HG03039 (cell line): Measurements from ENCODE around the gene LSM12.

ENCODE experiments used
- ATAC-seq: cut with Tn5 transposase; IDR thresholded peaks from one replicate; pipeline ENCODE4 v1.9.1; 2021; ENCODE audit warnings: mild to moderate bottlenecking, moderate library complexity; ENCODE audit not compliant: unreplicated experiment

Gene LSM12

DNA sequence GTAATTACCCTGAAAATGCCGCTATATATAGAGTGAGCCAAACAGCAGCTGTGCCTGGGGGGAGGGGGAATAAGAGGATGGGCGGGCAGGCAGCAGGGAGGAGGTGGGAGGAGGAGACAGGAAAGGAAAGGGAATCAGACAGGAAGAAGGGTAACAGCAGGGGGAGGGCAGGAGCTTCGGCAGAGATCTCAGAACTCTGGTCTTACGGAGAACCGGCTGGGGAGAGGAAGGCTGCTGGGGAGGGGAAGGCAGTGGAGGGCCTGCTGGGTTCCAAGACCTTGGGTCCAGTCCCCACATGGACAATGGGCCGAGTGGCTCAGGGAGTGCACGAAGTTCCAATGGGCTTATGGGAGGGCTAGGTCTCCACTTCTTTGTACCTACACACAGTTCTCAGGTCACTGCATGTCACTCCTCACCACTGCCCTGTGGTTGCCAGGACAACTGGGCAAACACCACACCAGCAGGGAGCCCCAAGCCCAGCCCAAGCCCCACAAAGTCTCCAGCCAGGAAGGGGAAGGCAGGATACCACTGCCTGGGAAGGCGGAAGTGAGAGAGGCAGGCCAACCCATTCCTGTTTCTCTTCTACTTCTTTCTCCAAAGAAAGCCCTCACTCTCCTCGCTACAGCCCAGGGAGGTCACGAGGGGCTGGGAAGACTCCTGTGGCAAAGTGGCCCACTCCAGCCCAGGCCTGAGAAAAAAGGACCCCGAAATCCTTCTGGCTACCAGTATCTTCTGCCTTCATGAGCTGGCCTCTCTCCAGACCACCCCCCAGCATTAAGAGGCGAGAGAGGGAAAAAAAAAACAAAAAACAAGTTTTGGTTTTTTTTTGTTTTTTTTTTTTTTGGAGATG, 29.4 kb upstream of the LSM12 start:
- ATAC-seq, result no peak

DNA sequence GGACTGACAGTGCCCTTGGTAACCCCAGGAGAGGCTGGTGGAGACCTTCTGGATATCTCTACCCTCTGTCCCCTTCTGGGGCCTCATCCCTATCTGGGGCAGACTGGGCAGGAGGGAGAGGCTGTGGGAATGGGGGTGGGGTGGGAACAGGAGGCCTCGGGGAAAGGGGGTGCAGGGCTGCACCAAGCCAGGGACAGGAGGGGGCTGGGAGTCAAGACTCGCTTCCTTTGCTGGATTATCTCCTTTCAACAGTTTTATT, 28.8 kb upstream of the LSM12 start:
- no peak for ATAC-seq

DNA sequence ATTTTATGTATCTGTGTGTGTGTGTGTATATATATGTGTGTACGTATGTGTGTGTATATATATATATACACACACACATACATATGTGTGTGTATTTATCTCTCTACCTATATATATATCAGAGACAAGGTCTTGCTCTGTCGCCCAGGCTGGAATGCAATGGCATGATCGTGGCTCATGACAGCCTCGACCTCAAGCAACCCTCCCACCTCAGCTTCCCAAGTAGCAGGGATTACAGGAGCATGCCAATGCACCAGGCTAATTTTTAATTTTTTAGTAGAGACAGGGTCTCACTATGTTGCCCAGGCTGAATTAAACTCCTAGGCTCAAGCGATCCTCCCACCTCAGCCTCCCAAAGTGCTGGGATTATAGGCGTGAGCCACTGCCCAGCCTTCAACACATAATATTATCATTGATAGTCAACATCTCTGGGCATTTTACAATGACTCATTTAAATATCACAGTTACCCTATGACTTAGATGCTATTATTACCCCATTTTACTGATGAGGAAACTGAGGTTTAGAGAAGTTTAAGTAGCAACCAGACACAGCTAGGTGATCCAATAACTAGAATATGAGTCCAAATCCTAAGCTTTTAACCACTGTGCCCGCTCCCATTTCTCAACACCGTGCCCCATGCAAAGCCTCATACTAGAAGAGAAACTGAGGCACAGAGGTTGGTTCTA, 28.4 kb upstream of the LSM12 start:
- no peak for ATAC-seq

DNA sequence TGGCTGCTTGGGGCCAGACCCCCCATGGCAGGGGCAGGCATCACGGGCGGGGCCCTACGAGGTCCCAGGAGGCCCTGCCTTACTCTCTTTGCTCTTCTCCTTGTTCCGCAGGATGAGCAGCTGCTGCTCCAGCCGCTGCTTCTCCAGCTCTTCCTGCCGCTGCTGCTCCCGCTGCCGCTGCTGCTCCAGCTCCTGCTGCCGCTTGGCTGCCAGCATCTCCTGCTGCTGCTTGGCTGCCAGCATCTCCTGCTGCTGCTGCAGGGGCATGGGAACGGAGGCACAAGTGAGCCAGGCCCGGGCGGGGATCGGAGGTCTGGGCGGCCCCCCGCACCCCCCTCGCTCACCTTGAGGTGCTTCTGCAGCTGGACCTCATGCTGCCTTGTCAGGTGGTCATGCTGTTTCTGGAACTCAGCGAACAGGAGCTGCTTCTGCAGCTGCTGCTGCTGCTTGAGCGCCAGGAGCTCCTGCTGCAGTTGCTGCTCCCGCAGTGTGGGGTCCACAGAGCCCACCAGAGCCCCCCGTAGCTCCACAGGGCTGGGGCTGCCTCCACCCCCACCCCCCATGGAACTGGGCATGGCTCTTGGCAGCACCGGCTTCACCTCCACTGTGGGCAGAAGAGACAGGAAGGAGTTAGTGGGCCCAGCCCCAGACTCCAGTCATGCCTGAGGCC, 26.9 kb upstream of the LSM12 start:
- no peak for ATAC-seq

DNA sequence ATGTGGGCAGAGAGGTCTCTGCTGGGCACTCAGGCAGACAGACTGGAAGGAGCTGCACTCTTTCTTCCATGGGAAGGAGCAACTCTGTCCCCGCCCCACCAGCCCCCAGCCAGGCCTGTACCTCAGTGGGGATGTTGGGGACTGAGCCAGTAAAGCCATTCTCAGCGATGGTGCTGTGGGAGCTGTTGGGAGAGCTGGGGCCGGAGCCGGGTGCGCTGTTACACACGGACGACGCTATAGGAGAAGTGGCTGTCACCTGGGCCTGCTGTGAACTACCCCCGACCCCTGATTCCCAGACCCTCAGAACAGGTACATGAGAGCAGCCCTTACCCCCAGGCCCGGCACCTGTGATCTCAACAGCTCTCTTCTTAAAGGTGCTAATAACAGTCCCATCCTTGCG, 25.6 kb upstream of the LSM12 start:
- no peak for ATAC-seq

DNA sequence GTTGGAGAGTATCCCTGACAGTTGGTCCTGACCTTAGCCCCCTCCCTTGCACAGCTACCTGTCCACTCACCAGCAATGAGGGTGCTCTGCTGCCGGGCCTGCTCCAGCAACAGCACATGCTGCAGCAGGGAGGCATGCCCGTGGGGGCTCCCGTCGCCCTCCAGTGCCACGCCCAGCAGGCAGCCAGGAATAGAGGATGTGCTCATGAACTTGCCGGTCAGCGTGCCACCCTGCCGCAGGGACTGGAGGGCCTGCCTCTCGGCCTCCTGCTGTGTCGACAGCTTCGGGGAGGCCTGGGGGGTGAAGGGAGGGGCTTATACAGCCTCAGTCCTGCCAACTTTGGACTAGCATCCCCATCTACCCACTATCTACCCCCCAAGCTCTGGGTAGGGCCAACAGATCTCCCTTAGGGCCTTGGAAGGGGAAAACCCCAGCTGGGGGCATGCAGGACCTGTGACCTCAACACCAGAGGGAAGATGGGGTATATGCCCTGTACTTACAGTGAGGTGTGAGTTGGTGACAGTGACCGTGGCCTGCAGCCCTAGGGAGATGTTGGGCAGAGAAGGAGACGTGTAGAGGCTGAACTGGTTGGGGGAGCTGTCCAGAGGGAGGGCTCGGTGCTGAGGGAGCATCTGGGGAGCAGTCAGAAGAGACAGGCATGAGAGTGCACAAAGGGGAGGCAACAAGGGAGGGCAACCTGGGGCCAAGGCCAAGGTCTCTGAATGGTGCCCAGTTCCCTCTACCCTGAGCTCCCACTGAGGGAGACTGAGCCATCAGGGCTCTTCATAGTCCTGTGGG, 24.9 kb upstream of the LSM12 start:
- no peak for ATAC-seq

DNA sequence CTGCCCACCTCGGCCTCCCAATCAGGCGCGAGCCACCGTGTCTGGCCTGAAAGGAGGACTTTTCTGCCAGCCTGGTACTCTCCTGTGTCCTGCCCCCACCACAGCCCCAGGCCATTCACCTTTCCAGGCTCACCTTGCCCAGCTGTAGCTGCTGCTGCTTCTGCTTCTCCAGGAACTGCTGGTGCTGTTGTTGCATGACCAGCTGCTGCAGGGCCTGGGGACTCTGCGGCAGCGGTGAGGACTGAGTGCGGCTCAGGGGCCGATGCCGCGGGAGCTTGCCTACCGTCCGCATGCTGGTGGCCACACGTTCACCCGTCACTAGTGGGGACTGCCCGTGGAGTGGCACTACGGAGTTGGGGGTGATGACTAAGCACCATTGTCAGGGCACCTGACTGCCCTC, 21.8 kb upstream of the LSM12 start:
- ATAC-seq, result no peak

DNA sequence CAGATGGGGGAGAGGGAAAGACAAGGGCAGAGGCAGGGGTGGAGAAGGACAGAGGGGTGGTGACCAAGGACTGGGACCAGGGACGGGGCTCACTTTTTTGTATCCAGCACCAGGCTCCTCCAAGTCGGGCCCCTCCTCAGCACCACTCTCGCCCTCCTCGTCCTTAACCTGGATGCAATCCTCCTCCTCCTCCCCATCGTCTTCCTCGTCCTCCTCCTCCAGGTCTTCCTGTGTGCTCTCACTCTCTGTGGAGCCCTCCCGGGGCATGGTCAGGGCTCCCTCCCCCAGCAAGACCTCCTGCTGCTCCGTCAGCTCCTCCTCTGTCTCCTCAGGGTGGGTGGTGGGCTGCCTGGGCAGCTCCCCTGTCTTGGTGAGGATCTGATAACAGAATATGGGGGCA, 20.8 kb upstream of the LSM12 start:
- ATAC-seq, result no peak

DNA sequence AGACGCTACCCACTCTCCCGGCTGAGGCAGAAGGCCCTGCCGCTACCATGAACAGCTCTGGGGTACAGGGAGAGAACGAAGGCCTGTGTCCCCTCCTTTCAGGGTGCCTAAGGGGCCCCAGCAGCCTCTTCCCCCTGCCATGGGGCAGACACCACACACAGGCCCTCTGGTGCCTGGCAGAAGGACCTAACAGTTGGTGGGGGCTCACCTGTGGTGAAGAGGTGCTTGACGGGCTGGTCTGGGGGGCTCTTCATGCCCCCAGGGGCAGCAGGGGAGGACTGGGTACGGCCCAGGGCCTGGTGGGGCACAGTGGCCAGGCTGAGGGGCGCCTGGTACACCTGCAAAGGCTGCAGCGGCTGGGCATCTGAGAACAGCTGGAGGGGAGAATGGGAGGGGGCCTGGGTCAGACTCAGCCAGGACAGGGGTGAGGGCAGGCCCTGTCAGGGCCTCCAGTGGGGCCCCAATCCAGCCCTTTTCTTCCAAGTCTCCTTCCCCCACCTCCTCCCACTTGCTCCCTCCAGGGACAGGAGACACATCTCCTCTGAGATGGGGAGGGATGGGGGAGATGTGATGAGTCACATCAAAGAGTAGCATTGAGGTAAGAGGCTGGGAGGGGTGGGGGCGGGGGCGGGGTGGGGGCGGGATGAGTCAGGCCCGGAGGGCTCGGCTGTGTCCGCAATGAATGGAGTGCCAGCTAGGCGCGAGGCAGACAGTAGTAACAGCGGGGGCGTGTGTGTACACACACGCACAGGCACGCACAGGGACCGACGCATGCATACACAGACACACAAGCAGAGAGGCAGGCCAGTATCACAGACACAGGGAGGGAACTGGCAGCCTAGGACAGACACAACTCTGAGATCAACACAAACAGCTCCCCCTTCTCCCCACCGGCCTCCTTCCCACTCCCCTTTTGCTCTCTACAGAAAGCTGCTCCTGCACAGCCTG, 20.2 kb upstream of the LSM12 start:
- no peak for ATAC-seq

DNA sequence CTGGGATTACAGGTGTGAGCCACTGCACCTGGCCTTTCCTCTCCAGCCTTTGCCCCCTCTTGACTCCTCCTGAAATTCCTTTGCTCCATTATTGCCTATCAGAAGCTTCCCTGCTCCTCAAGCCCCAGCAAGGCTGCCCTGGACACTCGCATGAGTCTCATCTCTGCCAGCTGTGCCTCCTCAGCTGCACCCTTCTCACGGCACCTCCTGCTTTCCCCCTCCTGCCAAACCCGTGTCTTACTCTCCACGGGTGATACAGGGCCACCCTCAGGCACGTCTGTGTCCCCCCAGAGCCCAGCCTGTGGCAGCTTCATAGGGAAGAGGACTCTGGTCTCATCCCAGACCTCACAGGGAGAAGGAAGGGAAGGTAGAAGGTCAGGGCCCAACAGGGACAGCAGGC, 19.4 kb upstream of the LSM12 start:
- no peak for ATAC-seq

DNA sequence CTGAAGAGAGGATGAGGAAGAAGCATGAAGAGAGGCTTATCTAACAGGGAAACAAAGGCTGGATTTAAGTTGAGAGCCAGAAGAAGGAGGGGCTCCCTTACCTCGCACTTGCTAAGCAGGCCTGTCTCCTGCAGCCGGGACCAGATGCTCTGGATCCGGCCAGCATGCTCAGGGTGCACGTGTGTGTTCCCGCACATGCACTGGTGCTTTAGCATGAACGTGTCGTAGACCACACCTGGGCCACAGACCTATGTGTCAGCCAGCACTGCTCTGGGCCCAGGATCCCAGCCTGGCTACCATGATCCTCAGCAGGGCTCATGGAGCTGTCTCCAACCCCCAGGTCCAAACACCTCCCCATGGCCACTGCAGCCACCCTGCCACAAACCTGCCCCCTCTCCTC, 18.4 kb upstream of the LSM12 start:
- no peak for ATAC-seq

DNA sequence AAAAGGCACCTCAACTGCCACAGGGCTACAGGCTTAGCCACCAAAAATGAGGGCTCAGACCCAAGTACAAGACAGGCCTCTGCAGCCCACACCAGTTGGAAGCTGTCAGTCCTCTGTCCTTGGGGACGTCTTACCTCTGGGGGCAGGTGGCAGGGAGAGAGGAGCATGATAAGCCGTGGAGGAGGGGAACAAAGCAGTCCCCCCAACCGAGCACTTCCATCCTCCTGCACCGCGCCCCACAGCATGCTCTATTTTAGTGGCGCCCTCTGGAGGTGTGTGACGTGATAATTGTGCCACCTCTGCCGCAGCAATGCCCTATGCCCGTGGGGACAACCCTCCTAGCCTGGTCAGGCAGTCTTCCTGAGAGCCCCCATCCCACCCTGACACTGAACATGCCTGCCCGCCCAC, 17.7 kb upstream of the LSM12 start:
- no peak for ATAC-seq

DNA sequence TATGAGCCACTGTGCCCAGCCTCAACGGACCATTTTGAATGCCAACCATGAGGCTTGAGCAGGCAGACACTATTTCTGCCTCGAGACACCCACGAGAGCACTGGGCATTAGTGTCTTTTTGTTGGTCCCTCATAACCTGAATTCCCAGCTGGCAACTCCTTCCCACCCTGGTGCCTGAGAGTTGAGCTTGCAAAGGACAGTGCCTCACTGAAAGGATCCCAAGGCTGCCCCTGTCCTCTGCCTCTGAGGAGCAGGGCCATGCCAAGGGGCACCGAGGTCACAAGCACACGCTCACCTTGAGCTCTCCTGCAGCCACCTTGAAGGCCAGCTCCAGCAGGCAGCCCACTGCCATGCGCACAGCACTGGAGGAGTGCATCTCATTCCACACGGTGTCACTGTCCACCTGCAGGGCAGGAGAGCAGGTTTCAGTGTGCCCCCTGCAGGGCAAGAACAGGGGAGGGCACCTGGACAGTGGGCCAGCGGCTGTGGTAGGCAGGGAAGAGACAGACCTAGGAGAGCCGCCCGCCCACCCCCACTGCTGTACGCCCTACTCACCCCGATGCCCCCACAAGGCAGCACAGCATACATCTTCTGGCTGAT, 16.9 kb upstream of the LSM12 start:
- no peak for ATAC-seq

DNA sequence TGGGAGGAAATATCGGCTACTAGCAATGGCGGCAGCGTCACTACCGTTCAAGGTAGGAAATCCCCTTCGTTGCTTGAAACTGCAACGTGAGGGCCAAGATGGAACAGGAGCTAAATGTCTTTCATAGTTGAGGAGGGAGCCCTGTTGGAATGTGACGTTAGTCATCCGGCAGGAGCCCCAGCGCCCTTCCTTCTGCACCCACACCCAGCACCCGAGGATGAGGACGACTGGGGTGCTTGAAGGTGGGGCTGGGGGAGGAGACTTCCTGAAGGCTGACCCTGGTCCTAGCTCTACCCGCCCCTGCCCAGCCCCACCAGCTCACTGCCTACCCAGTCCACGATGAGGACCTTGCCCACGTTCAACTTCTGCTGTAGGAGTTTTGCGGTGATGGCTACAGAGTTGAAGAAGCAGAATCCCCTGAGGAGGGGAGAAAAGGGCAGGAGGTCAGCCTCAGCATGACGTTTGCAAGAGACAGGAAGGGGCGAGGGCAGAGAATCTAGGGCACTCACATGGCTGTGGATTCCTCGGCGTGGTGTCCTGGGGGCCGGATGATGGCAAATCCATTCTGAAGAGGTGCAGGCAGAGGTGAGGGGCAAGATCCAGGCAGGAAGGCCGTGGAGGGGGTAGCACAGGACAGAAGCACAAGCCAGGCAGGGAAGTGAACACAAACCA, 15.9 kb upstream of the LSM12 start:
- no peak for ATAC-seq

DNA sequence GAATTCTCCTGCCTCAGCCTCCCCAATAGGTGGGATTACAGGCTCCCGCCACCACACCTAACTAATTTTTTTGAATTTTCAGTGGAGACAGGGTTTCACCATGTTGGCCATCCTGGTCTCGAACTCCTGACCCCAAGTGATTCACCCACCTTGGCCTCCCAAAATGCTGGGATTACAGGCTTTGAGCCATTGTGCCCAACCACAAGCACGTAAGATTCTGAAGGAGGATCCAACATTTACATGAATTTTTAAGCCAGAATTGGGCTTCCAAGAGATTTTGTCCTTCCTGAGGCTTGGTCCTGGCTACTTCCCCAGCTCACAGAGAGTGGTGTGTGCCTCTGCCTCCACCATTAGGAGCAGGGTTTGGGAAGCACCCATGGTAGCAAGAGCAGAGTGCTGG, 15.2 kb upstream of the LSM12 start:
- ATAC-seq, result no peak

DNA sequence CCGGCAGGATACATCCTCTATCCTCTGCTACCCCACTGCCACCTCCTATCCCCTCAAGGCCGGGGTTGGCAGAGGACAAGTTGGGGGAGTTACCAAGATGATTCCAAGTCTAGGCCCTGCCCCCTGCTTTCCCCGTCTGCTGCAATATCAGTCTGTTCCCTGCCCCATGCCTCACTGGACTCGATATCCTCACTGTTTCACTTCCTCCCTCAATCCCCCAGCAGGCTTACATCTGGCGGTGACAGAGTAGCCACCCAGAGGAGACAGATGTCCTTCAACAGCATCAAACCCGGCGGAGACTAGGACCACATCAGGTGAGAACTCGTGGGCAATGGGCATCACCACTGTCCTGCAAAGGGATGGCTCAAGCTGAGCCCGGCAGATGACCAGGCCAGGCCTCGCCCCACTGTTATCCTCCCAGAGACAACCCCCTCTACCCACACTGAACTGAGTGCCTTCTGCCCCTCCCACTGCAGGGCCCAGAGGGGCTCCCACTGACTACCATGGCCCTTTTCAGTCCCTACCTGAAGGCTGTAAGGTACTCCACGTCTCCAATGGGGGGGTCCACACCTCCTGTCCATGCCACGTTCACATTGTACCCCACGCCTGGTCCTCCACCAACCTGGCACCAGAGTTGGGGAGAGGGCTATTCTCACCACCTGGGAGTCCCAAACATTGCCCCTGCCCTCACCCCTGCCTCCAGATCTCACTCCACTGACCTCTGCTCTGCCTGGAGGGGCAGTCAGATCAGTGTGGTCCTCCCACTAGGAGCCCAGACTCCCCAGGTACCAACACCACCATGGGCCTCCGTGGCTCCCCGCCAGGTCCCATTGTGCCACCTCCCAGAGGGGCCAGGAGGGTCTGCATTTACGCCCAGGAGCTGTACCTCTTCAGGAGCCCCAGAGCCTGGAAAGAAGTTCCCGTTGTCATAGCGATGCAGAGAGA, 13.7 kb upstream of the LSM12 start:
- ATAC-seq, result no peak

DNA sequence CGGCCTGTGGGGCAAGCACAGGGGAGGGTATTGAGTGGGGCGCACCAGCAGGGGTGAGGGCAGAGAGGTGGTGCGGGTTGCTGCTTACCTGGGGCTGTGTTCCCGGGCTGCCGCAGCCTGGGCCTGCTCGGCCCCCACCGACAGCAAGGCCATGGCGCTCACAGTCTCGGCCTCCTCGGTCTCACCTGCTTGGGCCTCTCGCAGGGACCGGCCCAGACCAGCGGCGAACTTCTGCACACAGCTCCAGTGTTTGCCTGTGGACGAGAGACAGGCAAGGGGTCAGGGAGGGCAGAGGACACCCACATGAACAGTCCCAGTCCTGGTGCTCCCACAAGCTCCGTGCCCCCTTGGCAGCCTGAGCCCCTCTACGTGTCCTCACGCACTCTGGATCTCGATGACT, 11.9 kb upstream of the LSM12 start:
- ATAC-seq, result no peak

DNA sequence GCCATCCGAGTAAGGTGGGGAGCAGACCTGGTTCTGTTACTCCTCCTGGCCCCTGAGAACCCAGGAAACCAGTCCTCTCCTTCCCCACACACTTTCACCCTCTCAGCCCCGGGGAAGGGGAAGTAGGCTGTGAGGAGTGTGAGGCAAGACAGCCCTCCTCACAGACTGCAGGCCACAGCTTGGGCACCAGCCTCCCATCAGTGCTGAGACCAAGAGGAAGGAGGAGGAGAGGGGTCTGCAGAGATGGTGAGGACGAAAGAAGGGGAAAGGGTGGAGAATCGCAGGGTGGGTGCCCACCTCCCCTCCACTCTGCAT, 11.1 kb upstream of the LSM12 start:
- ATAC-seq, result no peak
